Suprapubic skin (tissue), 4 donors: ENCODE results near the gene ANK3. TPM values are rescaled to one million over a fixed set of nuclear protein-coding genes. Genes with fewer than 3 reads are reported as not detected.

Experiments
- DNase-seq, 2 donors: peaks; one replicate each; pipeline ENCODE4 v3.0.0-alpha.2; 2019; ENCODE audit warnings: low spot score in 2 of 2
- H3K27ac ChIP-seq: fragments of 200-600 bp; sonication (generic); one replicate; pipeline ENCODE4 v1.5.1; 2019
- H3K27me3 ChIP-seq: fragments of 200-600 bp; sonication (generic); one replicate; pipeline ENCODE4 v1.5.1; 2019
- H3K36me3 ChIP-seq: fragments of 200-600 bp; sonication (generic); one replicate; pipeline ENCODE4 v1.5.1; 2019
- H3K4me1 ChIP-seq: fragments of 200-600 bp; sonication (generic); one replicate; pipeline ENCODE4 v1.5.1; 2019
- H3K4me3 ChIP-seq: fragments of 200-600 bp; sonication (generic); one replicate; pipeline ENCODE4 v1.5.1; 2019; ENCODE audit warnings: mild to moderate bottlenecking
- H3K9me3 ChIP-seq: fragments of 200-600 bp; sonication (generic); one replicate; pipeline ENCODE4 v1.5.1; 2019
- CTCF ChIP-seq, 2 donors: fragments of 200-600 bp in 1 of 2; fragments of 450-650 bp in 1 of 2; sonication (generic) in 1 of 2; IDR thresholded peaks; one replicate each; pipeline ENCODE4 v1.5.1; 2016 to 2019; ENCODE audit warnings: antibody characterized with exemption in 2 of 2, mild to moderate bottlenecking in 1 of 2, moderate library complexity in 1 of 2
- EP300 ChIP-seq: sonication (generic); formaldehyde crosslinking; IDR thresholded peaks from one replicate; pipeline ENCODE4 v1.6.1; 2017; ENCODE audit warnings: antibody characterized with exemption
- POLR2A ChIP-seq, 2 donors: fragments of 450-650 bp; IDR thresholded peaks; one replicate each; pipeline ENCODE4 v1.6.1; 2017; ENCODE audit warnings: antibody characterized with exemption in 2 of 2, mild to moderate bottlenecking in 2 of 2, moderate library complexity in 2 of 2
- POLR2AphosphoS5 ChIP-seq, 3 donors: sonication (generic); formaldehyde crosslinking; IDR thresholded peaks; one replicate each; pipeline ENCODE4 v1.6.1; 2017; ENCODE audit warnings: antibody characterized with exemption in 3 of 3
- WGBS: methylation state at CpG from one replicate; pipeline ENCODE4 v1.1.5; 2018; 5-methylcytosine and 5-hydroxymethylcytosine counted together
- total RNA-seq, 4 donors: library from RNA; depleted of rRNA; stranded (reverse); fragments of >200 nt; gene quantifications; one replicate each; pipeline ENCODE4 v1.1.0, GENCODE V29; 2016

ANK3 gene
- total RNA-seq, 4 donors from 2014 or later = 89.1 to 191 (median 112) TPM

- WGBS = 64% methylated on average over 2 of the region's 2 CpGs
- H3K9me3 ChIP-seq = no peaks in the 10 kb centered on the region
- H3K27ac ChIP-seq = peak overlapping the region; percentile 11
- H3K4me3 ChIP-seq = no peak overlapping the region
- TF ChIP-seq POLR2A (IDR thresholded peaks at IDR 0.05) (no peak), CTCF (IDR thresholded peaks at IDR 0.05) (no peak), POLR2AphosphoS5 (IDR thresholded peaks at IDR 0.05) (no peak), EP300 (no peak)
- no peaks in the 10 kb centered on the region for H3K27me3 ChIP-seq
- no peak for DNase-seq
- no peaks in the 10 kb centered on the region for H3K36me3 ChIP-seq
- peaks cover 16% of the 10 kb centered on the region for H3K4me1 ChIP-seq
These were observed 379.8 kb downstream of the ANK3 start for GRCh38 chr10:60009710-60010383.

- Histone ChIP-seq H3K4me1 (peaks cover 16% of the 10 kb centered on the region), H3K27ac (peak overlapping the region; percentile 11), H3K27me3 (no peaks in the 10 kb centered on the region), H3K36me3 (no peaks in the 10 kb centered on the region), H3K4me3 (no peak overlapping the region), H3K9me3 (no peaks in the 10 kb centered on the region)
- DNase-seq = no peak
- TF ChIP-seq POLR2AphosphoS5 (IDR thresholded peaks at IDR 0.05) = no peak
- TF ChIP-seq CTCF (IDR thresholded peaks at IDR 0.05) = no peak
- no peak for TF ChIP-seq POLR2A (IDR thresholded peaks at IDR 0.05)
- no peak for TF ChIP-seq EP300
- 44% methylated on average over 2 of the region's 2 CpGs for WGBS
These were observed 380.4 kb downstream of the ANK3 start for GRCh38 chr10:60009276-60009675.

- H3K36me3 ChIP-seq = no peaks in the 10 kb centered on the region
- no peak overlapping the region for H3K27ac ChIP-seq
- no peaks in the 10 kb centered on the region for H3K9me3 ChIP-seq
- 55% methylated on average over 4 of the region's 4 CpGs for WGBS
- H3K4me1 ChIP-seq = peaks cover 16% of the 10 kb centered on the region
- H3K27me3 ChIP-seq = no peaks in the 10 kb centered on the region
- no peak for TF ChIP-seq POLR2A (IDR thresholded peaks at IDR 0.05)
- TF ChIP-seq CTCF (IDR thresholded peaks at IDR 0.05) = no peak
- no peak for TF ChIP-seq EP300
- no peak for TF ChIP-seq POLR2AphosphoS5 (IDR thresholded peaks at IDR 0.05)
- H3K4me3 ChIP-seq = no peak overlapping the region
- no peak for DNase-seq
These were observed 380.9 kb downstream of the ANK3 start for GRCh38 chr10:60008816-60009215.

- no peaks in the 10 kb centered on the region for H3K36me3 ChIP-seq
- no peaks in the 10 kb centered on the region for H3K27me3 ChIP-seq
- H3K9me3 ChIP-seq = no peaks in the 10 kb centered on the region
- 90% methylated on average over 3 of the region's 3 CpGs for WGBS
- no peak overlapping the region for H3K27ac ChIP-seq
- no peak for DNase-seq
- H3K4me3 ChIP-seq = no peak overlapping the region
- peaks cover 16% of the 10 kb centered on the region for H3K4me1 ChIP-seq
- no peak for TF ChIP-seq POLR2AphosphoS5 (IDR thresholded peaks at IDR 0.05)
- no peak for TF ChIP-seq POLR2A (IDR thresholded peaks at IDR 0.05)
- TF ChIP-seq CTCF (IDR thresholded peaks at IDR 0.05) = no peak
- no peak for TF ChIP-seq EP300
These were observed 383.6 kb downstream of the ANK3 start for GRCh38 chr10:60006062-60006461.

GRCh38 chr10:60003651-60004523, 385.8 kb downstream of the ANK3 start:
- Histone ChIP-seq H3K4me3 (no peak overlapping the region), H3K27me3 (no peaks in the 10 kb centered on the region), H3K9me3 (no peaks in the 10 kb centered on the region), H3K27ac (no peak overlapping the region), H3K36me3 (no peaks in the 10 kb centered on the region), H3K4me1 (no peaks in the 10 kb centered on the region)
- DNase-seq = no peak
- WGBS = 74% methylated on average over 5 of the region's 5 CpGs
- TF ChIP-seq POLR2A (IDR thresholded peaks at IDR 0.05) (no peak), POLR2AphosphoS5 (IDR thresholded peaks at IDR 0.05) (no peak), EP300 (no peak), CTCF (IDR thresholded peaks at IDR 0.05) (no peak)
